IPS-NIHi7 (cell line): ENCODE results near the gene PDXDC1.
"Not testable (repeated sequence)": the region's sequence is repeated elsewhere in the genome, so short reads cannot be mapped to it uniquely, and the experiment has no call there.

Experiments used
- DNase-seq: peaks from one replicate; pipeline ENCODE4 v3.0.0; 2012; ENCODE audit warnings: mixed read lengths; ENCODE audit errors: extremely low spot score

The PDXDC1 gene

DNA sequence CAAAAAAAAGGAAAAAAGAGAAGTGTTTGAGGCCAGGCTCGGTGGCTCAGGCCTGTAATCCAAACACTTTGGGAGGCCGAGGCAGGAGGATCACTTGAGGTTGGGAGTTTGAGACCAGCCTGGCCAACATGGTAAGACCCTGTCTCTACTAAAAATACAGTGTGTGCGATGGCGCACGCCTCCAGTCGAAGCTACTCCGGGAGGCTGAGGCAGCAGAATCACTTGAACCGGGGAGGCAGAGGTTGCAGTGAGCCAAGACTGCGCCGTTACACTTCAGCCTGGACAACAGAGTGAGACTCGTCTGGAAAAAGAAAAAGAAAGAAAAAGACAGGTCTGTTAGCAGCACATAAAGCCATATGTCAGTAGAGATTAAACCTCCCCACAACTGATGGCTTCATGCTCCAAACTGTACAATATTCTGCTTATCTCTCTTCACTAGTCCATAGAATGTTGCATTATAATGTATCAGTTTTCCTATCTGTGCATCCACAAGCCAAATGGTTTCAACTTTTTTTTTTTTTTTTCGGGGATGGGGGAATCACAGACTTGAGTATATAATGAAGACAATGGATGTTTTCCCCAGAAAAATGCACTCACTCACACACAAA, 3.1 kb upstream of the PDXDC1 start:
- DNase-seq: not testable (repeated sequence)

DNA sequence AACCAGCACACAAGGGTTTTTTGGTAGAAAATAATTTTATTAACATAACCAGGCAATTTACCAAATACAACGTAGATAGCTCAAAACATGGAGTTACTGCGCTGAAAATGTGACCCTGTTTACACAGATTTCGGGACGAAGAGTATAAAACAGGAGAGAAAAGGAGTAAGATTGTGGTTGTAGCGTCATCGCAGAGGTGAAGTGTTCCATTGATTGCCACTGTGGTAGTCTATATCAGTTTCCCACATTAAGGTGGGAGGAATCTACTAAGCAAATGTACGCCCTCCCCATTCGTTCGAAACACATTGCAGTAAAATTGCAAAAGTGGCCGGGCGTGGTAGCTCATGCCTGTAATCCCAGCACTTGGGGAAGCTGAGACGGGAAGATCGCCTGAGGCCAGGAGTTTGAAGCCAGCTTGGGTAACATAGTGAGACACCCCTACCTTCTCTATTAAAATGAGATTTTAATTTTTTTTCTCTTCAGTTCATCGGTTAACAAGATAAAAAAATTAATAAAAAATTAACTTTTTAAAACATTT, 972 bp upstream of the PDXDC1 start:
- DNase-seq: not testable (repeated sequence)

DNA sequence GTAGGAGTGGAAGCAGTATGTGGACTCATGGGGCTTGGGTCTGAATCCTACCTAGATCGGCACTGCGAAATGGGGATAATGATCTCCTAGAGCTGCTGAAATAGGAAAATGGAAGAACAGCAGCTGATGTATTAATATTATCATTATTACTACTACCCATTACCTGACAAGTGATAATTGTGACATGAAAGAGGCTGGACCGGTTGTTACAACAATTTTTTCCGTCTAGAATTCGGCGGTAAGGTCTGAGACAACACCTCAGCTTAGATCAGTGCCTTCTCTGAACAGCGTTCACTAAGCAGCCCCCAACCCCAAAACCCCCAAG, 533 bp upstream of the PDXDC1 start:
- DNase-seq: not testable (repeated sequence)

DNA sequence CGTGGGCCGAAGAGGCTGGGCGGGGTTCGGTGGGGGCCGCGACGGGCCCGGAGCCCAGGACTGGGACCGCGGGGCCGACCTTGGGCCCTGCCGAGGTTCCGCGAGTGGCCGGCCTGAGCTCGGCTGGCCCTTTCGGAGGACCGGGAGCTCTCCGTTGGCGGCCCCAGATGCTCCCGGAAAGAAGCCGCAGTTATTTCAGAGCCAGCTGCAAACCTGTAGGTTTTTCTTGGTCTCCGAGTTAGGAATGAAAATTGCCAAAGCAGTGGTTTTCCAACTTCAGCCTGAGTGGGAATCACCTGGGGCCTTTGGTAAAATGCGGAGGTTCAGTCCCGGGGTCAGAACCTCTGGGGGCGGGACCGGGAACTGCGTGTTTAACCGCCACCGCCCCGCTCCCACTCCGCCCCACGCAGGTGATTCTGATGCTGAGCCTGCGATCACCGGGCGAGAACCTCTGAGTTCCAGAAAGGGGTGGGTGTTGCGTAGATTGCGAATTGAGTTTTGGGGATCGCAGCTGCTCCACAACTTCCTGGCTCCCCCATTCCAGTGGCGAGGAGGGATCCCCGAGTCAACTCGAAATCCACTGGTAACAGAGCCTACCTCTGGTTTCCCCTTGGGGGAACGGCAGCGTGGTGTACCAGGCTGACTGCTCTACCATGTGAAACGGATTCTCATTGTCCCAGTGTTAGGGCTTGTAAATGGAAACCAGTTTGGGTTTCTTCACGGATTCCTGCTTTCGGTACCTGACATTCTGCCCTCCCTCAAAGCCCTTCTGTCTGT, 780 bp downstream of the PDXDC1 start:
- DNase-seq: not testable (repeated sequence)

DNA sequence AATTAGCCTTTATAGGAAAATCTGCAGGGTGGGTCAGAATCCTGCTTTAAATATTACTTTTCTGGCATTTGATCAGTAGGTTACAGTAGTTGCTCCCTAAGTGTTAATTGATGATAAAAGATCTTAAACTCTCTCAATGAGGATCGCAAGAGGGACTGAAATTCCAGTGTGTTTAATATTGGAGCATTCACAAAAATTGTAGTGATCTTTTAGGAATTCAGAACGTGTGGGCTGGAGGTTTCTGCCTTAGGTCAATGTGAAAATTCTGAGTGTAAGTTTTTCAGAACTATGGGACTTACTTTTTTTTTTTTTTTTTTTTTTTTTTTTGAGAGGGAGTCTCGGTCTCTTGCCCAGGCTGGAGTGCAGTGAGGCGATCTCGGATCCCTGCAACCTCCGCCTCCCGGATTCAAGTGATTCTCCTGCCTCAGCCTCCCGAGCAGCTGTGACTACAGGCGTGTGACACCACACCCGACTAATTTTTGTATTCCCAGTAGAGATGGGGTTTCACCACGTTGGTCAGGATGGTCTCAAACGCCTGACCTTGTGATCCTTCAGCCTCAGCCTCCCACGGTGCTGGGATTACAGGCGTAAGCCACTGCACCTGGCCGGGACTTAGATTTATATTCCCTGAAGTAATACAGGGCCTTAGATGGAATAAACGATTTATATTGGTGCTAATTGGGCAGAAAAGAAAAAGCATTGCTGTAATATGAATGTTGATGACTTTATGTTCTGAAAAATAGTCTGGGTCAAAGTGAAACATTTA, 2.3 kb downstream of the PDXDC1 start:
- not testable (repeated sequence) for DNase-seq

DNA sequence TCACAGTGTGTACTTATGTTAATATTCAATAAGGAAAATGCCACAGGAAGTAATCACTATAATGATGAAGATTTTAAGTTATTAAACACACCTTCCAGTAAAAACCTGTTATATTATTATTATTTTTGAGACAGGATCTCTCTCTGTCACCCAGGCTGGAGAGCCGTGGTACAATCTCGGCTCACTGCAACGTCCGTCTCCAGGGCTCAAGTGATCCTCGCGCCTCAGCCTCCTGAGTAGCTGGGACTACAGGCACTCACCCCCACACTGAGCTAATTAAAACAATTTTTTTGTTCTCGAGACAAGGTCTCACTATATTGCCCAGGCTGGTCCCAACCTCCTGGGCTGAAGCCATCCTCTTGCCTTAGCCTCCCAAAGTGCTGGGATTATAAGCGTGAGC, 3.5 kb downstream of the PDXDC1 start:
- not testable (repeated sequence) for DNase-seq

DNA sequence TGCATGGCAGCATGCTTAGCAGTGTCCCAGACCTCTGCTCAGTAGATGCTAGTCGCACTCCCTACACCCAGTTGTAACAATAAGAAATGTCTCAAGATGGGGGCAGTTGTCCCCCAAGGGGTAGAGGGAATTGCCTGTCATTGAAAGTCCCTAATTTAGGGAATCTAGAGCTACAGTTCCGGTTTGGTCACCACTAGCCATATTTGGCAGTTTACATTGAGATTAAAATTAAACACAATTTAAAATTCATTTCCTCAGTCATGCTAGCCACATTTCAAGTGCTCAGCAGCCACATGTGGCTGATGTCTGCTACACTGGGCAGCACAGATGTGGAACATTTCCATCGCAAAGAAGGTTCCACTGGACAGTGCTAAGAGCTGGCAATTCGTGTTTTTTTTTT, 4.1 kb downstream of the PDXDC1 start:
- not testable (repeated sequence) for DNase-seq

DNA sequence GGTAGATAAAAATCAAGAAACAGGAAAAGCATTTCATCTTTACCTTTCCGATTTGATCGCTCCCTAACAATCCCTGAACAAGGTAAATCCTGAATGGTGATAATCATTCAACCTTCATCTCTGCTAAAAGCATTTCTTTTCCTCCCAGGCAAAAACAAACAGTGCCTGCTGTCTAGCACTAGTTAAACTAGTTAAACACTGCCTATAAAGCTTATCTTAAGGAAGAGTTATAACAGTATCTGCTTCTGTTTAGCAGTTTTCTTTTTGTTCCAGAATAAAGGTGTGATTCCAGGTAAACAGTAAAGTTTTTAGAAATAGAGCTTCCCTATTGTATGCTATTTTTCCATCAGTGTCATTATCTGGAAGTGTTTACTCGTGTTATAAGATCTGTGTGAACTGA, 6.4 kb downstream of the PDXDC1 start:
- DNase-seq: not testable (repeated sequence)

DNA sequence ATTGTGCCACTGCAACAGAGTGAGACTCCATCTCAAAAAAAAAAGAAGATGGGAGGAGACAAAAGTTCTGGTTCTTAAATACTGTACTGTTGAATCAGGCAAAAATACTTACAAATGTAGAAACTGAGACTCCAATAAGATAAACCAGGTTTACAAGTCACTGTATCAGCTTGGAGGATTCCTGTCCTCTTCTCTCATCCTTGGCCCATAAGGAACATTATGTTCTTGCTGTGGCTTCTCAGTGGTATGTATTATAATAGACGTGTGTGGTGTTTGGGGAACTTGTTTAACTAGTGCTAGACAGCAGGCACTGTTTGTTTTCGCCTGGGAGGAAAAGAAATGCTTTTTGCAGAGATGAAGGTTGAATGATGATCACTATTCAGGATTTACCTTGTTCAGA, 7.7 kb downstream of the PDXDC1 start:
- DNase-seq: not testable (repeated sequence)

DNA sequence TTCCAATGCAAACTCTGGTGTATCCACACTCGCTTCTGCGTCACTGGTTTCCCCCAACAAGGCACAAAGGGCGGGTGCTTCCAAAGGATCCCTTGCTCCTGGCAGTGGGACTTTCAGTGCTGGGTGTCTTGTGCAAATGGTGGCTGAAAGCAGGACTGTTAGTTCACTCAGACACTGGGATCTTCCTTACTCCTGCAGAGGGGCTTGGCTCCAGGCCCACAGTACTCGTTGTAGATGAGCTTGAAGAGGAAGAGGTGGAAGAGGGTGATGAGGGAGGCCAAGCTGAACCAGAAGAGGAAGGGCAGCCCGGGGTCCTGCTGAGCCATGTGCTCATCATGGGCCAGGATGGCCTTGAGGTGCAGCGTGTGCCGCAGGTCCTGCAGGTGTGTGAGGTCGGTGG, 13.3 kb downstream of the PDXDC1 start:
- not testable (repeated sequence) for DNase-seq

DNA sequence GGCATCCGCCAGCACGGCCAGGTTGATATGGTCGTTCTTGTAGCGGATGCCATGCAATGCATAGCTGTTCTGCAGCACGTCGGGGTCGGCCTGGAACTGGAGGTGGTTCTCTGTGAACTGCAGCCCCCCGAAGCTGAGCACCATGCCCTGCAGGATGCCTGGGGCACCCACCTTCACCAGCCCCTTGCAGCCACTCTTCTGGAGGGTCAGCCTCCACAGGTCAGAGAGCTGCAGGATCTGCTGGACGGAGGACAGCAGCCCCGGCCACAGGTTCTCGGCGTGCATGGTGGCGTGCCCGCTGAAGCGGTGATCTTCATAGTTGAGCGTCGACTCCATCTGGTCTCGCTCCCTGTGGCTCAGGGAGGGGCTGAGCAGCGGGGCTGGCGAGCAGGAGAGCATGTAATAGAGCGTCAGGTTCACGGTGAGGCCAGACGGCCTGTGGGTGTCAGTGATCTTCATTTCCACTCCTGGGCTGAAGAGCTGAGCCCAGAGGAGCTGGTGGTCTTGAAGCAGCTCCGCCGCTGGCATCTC, 13.9 kb downstream of the PDXDC1 start:
- not testable (repeated sequence) for DNase-seq

DNA sequence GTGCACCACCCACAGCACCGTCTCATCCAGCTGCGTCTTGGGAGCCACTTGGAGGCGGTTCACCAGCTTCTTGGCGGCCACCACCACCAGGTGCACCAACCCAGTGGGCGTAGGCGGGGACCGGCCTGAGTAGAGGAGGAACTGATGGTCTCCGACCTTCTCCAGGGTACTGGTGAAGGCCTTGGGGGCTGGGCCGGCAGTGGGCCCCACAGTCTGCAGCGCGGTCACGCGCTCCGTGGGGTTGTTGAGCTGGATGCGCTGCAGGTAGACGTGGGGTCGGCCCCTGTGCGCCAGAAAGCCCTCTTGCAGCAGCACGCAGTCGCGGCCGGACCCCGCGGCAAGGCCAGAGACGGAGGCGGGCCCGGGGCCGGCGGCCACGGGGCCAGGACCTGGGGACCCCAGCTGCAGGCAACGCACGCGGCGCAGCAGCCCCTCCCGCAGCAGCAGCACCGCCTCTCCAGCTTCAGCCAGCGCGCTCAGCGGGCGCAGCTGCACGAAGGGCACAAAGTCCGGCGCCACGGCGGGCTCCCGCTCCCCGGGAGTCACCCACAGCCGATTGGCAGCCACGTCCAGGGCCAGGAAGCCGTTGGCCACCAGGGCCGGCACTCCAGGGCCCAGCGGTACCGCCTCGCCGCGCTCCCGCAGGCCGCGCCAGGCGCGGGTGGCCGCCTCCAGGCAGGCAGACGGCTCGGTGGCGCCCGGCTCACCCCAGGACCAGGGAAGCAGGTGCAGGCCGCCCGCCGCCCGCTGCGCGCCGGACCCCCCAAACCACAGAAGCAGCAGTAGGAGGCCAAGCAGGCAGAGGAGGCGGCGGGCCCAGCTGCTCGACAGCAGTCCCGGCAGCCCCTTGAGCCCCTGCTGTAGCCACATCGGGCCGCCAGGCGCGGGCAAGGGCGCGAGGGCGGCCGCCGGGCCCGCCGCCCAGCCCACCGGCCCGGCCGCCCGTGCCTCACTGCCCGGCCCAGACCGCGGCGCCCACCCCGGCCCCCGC, 14.8 kb downstream of the PDXDC1 start:
- DNase-seq: peak; percentile 75

DNA sequence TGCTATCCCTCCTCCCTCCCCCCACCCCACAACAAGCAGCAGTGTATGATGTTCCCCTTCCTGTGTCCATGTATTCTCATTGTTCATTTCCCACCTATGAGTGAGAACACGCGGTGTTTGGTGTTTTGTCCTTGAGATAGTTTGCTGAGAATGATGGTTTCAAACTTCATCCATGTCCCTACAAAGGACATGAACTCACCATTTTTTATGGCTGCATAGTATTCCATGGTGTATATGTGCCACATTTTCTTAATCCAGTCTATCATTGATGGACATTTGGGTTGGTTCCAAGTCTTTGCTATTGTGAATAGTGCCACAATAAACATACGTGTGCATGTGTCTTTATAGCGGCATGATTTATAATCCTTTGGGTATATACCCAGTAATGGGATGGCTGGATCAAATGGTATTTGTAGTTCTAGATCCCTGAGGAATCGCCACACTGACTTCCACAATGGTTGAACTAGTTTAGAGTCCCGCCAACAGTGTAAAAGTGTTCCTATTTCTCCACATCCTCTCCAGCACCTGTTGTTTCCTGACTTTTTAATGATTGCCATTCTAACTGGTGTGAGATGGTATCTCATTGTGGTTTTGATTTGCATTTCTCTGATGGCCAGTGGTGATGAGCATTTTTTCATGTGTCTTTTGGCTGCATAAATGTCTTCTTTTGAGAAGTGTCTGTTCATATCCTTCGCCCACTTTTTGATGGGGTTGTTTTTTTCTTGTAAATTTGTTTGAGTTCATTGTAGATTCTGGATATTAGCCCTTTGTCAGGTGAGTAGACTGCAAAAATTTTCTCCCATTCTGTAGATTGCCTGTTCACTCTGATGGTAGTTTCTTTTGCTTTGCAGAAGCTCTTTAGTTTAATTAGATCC, 18.7 kb downstream of the PDXDC1 start:
- not testable (repeated sequence) for DNase-seq

DNA sequence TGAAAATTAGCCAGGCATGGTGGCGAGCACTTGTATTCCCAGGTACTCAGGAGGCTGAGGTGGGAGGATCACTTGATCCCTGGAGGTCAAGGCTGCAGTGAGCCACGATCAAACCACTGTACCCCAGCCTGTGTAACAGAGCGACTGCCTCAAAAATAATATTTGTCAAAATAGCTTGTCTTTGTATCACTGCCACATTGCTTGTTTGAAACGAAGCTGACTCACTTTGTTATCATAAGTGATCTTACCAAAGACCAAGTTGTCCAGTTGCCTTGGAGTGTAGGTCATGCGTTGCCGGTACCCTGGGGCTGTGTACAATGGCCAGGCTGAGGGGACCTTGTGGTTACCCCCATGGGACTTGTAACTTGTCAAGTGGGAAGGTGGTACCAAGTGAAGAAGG, 21.9 kb downstream of the PDXDC1 start:
- not testable (repeated sequence) for DNase-seq

DNA sequence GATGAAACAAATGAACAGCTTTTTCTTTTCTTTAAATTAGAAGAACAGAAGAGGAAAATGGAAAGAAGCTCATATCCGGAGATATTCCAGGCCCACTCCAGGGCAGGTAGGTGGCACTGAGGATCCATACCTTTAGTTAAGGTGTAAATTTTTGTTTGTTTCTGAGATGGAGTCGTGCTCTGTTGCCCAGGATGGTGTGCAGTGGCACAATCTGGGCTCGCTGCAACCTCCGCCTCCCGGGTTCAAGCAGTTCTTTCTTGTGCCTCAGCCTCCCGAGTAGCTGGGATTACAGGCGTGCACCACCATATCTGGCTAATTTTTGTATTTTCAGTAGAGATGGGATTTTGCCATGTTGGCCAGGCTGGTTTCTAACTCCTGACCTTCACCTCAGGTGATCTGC, 23.5 kb downstream of the PDXDC1 start:
- DNase-seq: not testable (repeated sequence)

DNA sequence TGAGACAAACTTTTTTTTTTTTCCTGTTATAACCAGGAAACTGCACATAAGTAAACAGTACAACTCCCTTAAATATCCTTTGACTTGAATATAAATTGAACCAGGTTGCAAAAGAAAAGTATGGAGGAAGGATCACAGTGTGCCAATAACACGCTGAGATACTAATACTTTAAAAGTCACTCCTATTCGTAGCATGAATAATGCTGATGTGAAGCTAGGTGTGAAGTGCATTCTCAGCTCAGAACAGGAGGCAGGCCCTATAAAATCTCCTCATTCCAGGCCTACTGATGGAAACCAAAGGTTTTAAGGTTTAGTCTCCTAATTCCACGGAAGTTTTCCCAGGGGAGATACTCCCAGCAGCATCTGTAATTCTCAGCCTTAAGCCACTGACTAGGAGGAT, 25.0 kb downstream of the PDXDC1 start:
- not testable (repeated sequence) for DNase-seq

DNA sequence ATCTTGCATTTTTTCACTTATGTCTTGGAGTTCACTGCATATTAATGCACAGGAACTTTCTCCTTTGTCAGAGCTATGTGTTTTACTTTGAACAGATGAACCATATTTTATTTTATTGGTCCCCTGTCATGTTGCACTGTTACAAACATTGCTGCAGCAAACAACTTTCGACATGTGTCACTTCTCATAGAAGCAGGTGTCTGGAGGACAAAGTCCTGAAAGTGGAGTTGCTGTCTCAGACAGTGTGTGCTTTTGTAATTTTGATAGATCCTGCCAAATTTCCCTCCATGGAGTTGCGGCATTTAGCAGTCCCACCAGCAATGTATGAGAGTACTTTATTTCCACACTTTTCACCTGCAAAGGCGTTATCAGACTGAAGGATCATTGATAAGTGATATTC, 27.6 kb downstream of the PDXDC1 start:
- not testable (repeated sequence) for DNase-seq

DNA sequence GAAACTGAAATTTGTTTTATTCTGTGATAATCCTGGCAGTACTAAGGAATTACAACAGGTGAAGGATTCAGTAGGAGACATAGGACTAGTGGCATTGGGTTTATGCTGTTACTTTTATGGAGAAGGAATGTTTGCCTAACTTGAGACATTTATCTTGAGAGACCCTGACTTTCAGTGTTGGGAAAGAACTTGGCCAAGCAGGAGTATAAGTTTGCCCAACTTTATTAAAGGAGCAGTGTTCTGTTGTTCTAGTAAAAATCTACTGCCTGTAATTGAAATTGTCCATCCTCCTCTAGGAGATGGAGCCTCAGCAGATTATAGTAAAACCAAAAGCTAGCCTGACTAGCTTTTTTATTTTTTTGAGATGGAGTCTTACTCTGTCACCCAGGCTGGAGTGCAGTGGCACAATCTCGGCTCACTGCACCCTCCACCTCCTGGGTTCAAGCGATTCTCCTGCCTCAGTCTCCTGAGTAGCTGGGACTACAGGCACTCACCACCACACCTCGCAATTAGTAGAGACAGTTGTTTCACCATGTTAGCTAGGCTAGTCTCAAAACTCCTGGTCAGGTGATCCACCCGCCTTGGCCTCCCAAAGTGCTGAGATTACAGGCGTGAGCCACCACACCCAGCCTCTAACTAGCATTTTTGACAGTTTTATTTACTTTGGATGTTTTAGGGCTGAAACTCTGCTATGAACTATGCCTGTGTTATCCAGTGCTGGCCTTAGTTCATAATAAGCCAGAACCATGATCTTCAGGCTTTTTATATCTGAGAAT, 30.7 kb downstream of the PDXDC1 start:
- not testable (repeated sequence) for DNase-seq

DNA sequence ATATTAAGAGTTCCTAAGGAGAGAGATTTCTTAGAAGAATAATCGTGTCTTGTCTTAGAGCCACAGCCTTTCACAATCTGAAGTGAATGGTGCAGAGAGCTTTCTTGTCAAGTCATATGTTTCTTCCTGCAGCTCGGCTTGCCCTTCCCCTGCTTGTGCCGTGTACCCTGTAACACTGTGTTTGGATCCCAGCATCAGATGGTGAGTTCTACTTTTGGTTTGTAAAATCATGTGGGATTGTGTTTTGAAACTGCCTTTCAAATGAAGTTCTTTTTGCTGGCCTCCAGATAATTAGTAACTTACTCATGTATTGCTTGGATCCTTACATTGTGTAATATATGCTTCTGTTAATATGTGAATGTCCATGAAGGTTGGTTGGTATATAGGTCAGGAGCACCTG, 33.8 kb downstream of the PDXDC1 start:
- DNase-seq: not testable (repeated sequence)
